ENCODE results near the gene EXOC7. TPM values are rescaled to one million over a fixed set of nuclear protein-coding genes. Genes with fewer than 3 reads are reported as not detected.
A peak's percentile ranks its signal among the peaks of the same experiment; 100 is the strongest.

The EXOC7 gene
- total RNA-seq, 1 experiment from 2014 or later, result 126 TPM

DNA sequence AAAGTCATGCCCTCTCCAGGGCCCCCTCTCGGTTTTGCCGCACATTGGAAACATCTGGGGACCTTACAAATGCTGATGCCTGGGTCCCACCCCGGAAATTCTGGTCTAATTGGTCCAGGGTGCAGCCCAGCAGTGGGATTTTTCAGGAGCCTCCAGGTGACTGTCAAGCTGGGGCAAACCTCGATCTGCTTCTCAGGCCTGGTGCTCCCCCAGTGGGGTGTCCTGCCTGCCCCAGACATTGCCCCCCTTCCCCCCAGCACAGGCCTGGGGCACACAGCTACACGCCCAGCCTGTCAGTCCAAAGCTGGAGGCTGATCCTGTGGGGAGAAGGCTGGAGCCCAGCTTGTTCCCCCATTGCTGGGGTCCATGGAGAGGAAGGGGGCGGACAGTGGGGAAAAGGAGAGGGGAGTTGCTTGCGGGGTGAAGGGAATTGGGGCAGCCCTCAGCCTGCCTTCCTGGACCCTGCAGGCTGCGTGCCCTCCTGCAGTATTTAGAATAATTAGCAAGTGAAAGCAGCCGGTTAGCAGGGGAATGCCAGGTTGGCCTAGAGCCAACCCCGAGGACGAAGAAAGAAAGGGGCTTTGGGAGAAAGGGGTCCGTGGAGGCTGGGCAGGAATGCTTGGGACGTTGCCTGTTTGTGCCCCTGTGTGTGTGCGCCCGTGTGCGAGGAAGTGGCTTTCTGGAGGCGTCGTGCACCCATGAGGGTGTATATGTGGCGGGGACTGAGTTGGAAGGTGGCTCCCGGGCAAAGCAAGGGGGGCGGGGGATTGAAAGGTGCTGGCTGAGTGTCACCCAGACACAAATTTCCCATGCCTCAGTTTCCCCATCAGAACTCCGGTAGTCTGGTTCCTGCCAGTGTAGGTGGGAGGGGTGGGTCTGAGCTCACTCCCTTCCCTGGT lies 31.6 kb upstream of the EXOC7 start:
- Mint-ChIP-seq H3K27ac (peak overlapping the region; percentile 95), H3K36me3 (no peaks in the 10 kb centered on the region), H3K4me3 (peak overlapping the region; percentile 63), H3K4me1 (peaks cover 84% of the 10 kb centered on the region), H3K9me3 (no peaks in the 10 kb centered on the region), H3K27me3 (ENCODE audit: low read depth) (peaks cover 57% of the 10 kb centered on the region)
- DNase-seq (ENCODE audit: low spot score) (peak; percentile 69), ATAC-seq (peak; percentile 46)
- ChIA-PET CTCF (interaction anchor here (0.8 to 9.7 kb wide), 11 partner anchors 7 to 145 kb away, joined by 3 to 176 read pairs (median 7); partner anchors contain the start of gene FOXJ1), POLR2A (interaction anchor here (0.9 to 1.9 kb wide), 2 partner anchors 63 to 130 kb away, joined by 3 read pairs; partner anchors contain the start of gene SRP68)
- TF ChIP-seq JAZF1 (CRISPR knock-in tag; IDR thresholded peaks at IDR 0.05), result no peak
- no peak for TF ChIP-seq OVOL2 (CRISPR knock-in tag; IDR thresholded peaks at IDR 0.05; ENCODE audit: borderline replicate concordance)
- TF ChIP-seq IRF2 (CRISPR knock-in tag; IDR thresholded peaks at IDR 0.05; ENCODE audit: borderline replicate concordance, low read depth), result no peak
- no peak for TF ChIP-seq ZNF396 (CRISPR knock-in tag; IDR thresholded peaks at IDR 0.05; ENCODE audit: borderline replicate concordance)
- TF ChIP-seq TEAD1 (CRISPR knock-in tag; IDR thresholded peaks at IDR 0.05), result peak; percentile 93
- TF ChIP-seq SMAD3 (CRISPR knock-in tag; IDR thresholded peaks at IDR 0.05; ENCODE audit: borderline replicate concordance), result peak; percentile 30; the same call in 1 of the 2 replicates
- no peak for TF ChIP-seq ZNF263 (CRISPR knock-in tag; IDR thresholded peaks at IDR 0.05; ENCODE audit: low read depth)
- no peak for TF ChIP-seq ZNF138 (CRISPR knock-in tag; conservative IDR thresholded peaks at IDR 0.05)
- TF ChIP-seq FOXK1 (CRISPR knock-in tag; IDR thresholded peaks at IDR 0.05), result peak; percentile 10; the same call in 1 of the 2 replicates
- TF ChIP-seq NR2C2 (CRISPR knock-in tag; IDR thresholded peaks at IDR 0.05), result no peak
- no peak for TF ChIP-seq GRHL2 (CRISPR knock-in tag; IDR thresholded peaks at IDR 0.05; ENCODE audit: insufficient replicate concordance, severe bottlenecking)
- no peak for TF ChIP-seq RORB (CRISPR knock-in tag; IDR thresholded peaks at IDR 0.05)
- TF ChIP-seq ZNF232 (CRISPR knock-in tag; IDR thresholded peaks at IDR 0.05), result no peak
- no peak for TF ChIP-seq JUN (CRISPR knock-in tag; IDR thresholded peaks at IDR 0.05)
- no peak for TF ChIP-seq ATF3 (CRISPR knock-in tag; conservative IDR thresholded peaks at IDR 0.05)
- TF ChIP-seq PRDM15 (CRISPR knock-in tag; IDR thresholded peaks at IDR 0.05), result no peak
- TF ChIP-seq TP53 (CRISPR knock-in tag; IDR thresholded peaks at IDR 0.05), result no peak
- TF ChIP-seq, protein P1, sequence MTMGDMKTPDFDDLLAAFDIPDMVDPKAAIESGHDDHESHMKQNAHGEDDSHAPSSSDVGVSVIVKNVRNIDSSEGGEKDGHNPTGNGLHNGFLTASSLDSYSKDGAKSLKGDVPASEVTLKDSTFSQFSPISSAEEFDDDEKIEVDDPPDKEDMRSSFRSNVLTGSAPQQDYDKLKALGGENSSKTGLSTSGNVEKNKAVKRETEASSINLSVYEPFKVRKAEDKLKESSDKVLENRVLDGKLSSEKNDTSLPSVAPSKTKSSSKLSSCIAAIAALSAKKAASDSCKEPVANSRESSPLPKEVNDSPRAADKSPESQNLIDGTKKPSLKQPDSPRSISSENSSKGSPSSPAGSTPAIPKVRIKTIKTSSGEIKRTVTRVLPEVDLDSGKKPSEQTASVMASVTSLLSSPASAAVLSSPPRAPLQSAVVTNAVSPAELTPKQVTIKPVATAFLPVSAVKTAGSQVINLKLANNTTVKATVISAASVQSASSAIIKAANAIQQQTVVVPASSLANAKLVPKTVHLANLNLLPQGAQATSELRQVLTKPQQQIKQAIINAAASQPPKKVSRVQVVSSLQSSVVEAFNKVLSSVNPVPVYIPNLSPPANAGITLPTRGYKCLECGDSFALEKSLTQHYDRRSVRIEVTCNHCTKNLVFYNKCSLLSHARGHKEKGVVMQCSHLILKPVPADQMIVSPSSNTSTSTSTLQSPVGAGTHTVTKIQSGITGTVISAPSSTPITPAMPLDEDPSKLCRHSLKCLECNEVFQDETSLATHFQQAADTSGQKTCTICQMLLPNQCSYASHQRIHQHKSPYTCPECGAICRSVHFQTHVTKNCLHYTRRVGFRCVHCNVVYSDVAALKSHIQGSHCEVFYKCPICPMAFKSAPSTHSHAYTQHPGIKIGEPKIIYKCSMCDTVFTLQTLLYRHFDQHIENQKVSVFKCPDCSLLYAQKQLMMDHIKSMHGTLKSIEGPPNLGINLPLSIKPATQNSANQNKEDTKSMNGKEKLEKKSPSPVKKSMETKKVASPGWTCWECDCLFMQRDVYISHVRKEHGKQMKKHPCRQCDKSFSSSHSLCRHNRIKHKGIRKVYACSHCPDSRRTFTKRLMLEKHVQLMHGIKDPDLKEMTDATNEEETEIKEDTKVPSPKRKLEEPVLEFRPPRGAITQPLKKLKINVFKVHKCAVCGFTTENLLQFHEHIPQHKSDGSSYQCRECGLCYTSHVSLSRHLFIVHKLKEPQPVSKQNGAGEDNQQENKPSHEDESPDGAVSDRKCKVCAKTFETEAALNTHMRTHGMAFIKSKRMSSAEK (CRISPR knock-in tag; IDR thresholded peaks at IDR 0.05; ENCODE audit: borderline replicate concordance), result 0 out of 2 replicates have a peak, but pooled peaks have one; percentile 56
- TF ChIP-seq, protein P2, sequence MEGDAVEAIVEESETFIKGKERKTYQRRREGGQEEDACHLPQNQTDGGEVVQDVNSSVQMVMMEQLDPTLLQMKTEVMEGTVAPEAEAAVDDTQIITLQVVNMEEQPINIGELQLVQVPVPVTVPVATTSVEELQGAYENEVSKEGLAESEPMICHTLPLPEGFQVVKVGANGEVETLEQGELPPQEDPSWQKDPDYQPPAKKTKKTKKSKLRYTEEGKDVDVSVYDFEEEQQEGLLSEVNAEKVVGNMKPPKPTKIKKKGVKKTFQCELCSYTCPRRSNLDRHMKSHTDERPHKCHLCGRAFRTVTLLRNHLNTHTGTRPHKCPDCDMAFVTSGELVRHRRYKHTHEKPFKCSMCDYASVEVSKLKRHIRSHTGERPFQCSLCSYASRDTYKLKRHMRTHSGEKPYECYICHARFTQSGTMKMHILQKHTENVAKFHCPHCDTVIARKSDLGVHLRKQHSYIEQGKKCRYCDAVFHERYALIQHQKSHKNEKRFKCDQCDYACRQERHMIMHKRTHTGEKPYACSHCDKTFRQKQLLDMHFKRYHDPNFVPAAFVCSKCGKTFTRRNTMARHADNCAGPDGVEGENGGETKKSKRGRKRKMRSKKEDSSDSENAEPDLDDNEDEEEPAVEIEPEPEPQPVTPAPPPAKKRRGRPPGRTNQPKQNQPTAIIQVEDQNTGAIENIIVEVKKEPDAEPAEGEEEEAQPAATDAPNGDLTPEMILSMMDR (IDR thresholded peaks at IDR 0.05), result no peak
- TF ChIP-seq ZNF416 (CRISPR knock-in tag; IDR thresholded peaks at IDR 0.05), result no peak
- TF ChIP-seq, protein P3, sequence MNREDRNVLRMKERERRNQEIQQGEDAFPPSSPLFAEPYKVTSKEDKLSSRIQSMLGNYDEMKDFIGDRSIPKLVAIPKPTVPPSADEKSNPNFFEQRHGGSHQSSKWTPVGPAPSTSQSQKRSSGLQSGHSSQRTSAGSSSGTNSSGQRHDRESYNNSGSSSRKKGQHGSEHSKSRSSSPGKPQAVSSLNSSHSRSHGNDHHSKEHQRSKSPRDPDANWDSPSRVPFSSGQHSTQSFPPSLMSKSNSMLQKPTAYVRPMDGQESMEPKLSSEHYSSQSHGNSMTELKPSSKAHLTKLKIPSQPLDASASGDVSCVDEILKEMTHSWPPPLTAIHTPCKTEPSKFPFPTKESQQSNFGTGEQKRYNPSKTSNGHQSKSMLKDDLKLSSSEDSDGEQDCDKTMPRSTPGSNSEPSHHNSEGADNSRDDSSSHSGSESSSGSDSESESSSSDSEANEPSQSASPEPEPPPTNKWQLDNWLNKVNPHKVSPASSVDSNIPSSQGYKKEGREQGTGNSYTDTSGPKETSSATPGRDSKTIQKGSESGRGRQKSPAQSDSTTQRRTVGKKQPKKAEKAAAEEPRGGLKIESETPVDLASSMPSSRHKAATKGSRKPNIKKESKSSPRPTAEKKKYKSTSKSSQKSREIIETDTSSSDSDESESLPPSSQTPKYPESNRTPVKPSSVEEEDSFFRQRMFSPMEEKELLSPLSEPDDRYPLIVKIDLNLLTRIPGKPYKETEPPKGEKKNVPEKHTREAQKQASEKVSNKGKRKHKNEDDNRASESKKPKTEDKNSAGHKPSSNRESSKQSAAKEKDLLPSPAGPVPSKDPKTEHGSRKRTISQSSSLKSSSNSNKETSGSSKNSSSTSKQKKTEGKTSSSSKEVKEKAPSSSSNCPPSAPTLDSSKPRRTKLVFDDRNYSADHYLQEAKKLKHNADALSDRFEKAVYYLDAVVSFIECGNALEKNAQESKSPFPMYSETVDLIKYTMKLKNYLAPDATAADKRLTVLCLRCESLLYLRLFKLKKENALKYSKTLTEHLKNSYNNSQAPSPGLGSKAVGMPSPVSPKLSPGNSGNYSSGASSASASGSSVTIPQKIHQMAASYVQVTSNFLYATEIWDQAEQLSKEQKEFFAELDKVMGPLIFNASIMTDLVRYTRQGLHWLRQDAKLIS (CRISPR knock-in tag; IDR thresholded peaks at IDR 0.05; ENCODE audit: borderline replicate concordance), result no peak

Data from WTC11 (cell line).